Neuronal stem cell (in vitro differentiated cells): ENCODE measurements around the gene SEZ6L2.

Source experiments
- DNase-seq: peaks from one replicate; pipeline ENCODE4 v3.0.0-alpha.2; 2013; ENCODE audit warnings: low spot score
- H2AFZ ChIP-seq: one replicate; pipeline ENCODE4 v1.6.1; 2013; ENCODE audit warnings: mild to moderate bottlenecking, low read length, inconsistent platforms
- H2AK5ac ChIP-seq: 2 replicates; pipeline ENCODE4 v1.6.1; 2013; ENCODE audit warnings: low read depth, mild to moderate bottlenecking, inconsistent platforms, low read length, moderate library complexity, mixed read lengths
- H2BK120ac ChIP-seq: 2 replicates; pipeline ENCODE4 v1.6.1; 2013; ENCODE audit warnings: low read depth, mild to moderate bottlenecking, inconsistent platforms, low read length, moderate library complexity, mixed read lengths
- H2BK12ac ChIP-seq: one replicate; pipeline ENCODE4 v1.6.1; 2013; ENCODE audit warnings: low read length, inconsistent platforms
- H2BK15ac ChIP-seq: 2 replicates; pipeline ENCODE4 v1.6.1; 2013; ENCODE audit warnings: mild to moderate bottlenecking, low read length, inconsistent platforms, mixed read lengths
- H2BK5ac ChIP-seq: one replicate; pipeline ENCODE4 v1.6.1; 2013; ENCODE audit warnings: inconsistent platforms, mild to moderate bottlenecking, low read length, moderate library complexity
- H3K14ac ChIP-seq: one replicate; pipeline ENCODE4 v1.6.1; 2013; ENCODE audit warnings: low read length, inconsistent platforms
- H3K18ac ChIP-seq: 2 replicates; pipeline ENCODE4 v1.6.1; 2013; ENCODE audit warnings: low read length, inconsistent platforms
- H3K23ac ChIP-seq: 2 replicates; pipeline ENCODE4 v1.6.1; 2013; ENCODE audit warnings: low read depth, mild to moderate bottlenecking, mixed read lengths, low read length, inconsistent platforms; ENCODE audit not compliant: poor library complexity
- H3K27ac ChIP-seq: replicated peaks from 3 replicates; pipeline ENCODE4 v1.5.1; 2013; ENCODE audit warnings: low read length, inconsistent platforms
- H3K27me3 ChIP-seq, 3 experiments: 2 replicates each; pipeline ENCODE4 v1.6.1; 2013; ENCODE audit warnings: low read length in 3 of 3, mild to moderate bottlenecking in 2 of 3, inconsistent platforms in 1 of 3, low read depth in 1 of 3, mixed read lengths in 1 of 3, moderate library complexity in 1 of 3; ENCODE audit not compliant: control insufficient read depth in 3 of 3, insufficient read depth in 3 of 3
- H3K36me3 ChIP-seq, 2 donors: replicated peaks in 1 of 2; 2 replicates each; pipeline ENCODE4 v1.6.1; 2013; ENCODE audit warnings: low read length in 2 of 2; ENCODE audit not compliant: control insufficient read depth in 2 of 2, insufficient read depth in 2 of 2
- H3K4ac ChIP-seq: 2 replicates; pipeline ENCODE4 v1.6.1; 2013; ENCODE audit warnings: inconsistent platforms, mild to moderate bottlenecking, low read length, moderate library complexity
- H3K4me1 ChIP-seq, 2 donors: 1 replicate in 1 of 2; 2 replicates in 1 of 2; pipeline ENCODE4 v1.6.1; 2013; ENCODE audit warnings: low read length in 2 of 2, low read depth in 1 of 2; ENCODE audit not compliant: control insufficient read depth in 2 of 2, insufficient read depth in 1 of 2
- H3K4me2 ChIP-seq: one replicate; pipeline ENCODE4 v1.6.1; 2013; ENCODE audit warnings: mild to moderate bottlenecking, low read length, inconsistent platforms; ENCODE audit not compliant: insufficient read depth, poor library complexity, severe bottlenecking
- H3K4me3 ChIP-seq, 2 donors: 2 replicates each; pipeline ENCODE4 v1.5.1; 2013; ENCODE audit warnings: low read length in 2 of 2, mild to moderate bottlenecking in 2 of 2, inconsistent platforms in 1 of 2, moderate library complexity in 1 of 2
- H3K79me1 ChIP-seq: one replicate; pipeline ENCODE4 v1.6.1; 2013; ENCODE audit warnings: low read depth, mild to moderate bottlenecking, inconsistent platforms, low read length, moderate library complexity
- H3K9ac ChIP-seq: one replicate; pipeline ENCODE4 v1.6.1; 2013; ENCODE audit warnings: mild to moderate bottlenecking, low read depth, low read length, inconsistent platforms; ENCODE audit not compliant: poor library complexity
- H3K9me3 ChIP-seq, 2 donors: replicated peaks in 1 of 2; 2 replicates each; pipeline versions ENCODE3 to v1.6.1; 2013; ENCODE audit warnings: low read length in 2 of 2, mild to moderate bottlenecking in 2 of 2, inconsistent platforms in 1 of 2, low read depth in 1 of 2, mixed read lengths in 1 of 2, moderate library complexity in 1 of 2; ENCODE audit not compliant: control insufficient read depth in 2 of 2, insufficient read depth in 1 of 2
- H4K8ac ChIP-seq: one replicate; pipeline ENCODE4 v1.6.1; 2013; ENCODE audit warnings: low read depth, mild to moderate bottlenecking, inconsistent platforms, low read length, moderate library complexity
- H4K91ac ChIP-seq: one replicate; pipeline ENCODE4 v1.6.1; 2013; ENCODE audit warnings: low read length, low read depth, mild to moderate bottlenecking, inconsistent platforms; ENCODE audit not compliant: poor library complexity
- WGBS, 2 donors: extraction: QIAGEN DNeasy Blood & Tissue Kit; methylation state at CpG; one replicate each; pipeline ENCODE4 v1.1.7; 2013; ENCODE audit warnings: missing lambda C conversion rate in 2 of 2, mixed read lengths in 1 of 2; ENCODE audit not compliant: insufficient read length in 2 of 2, insufficient replicate concordance in 1 of 2; ENCODE audit errors: extremely low coverage in 2 of 2; 5-methylcytosine and 5-hydroxymethylcytosine counted together

The SEZ6L2 gene

GRCh38 chr16:29909391-29909790, 10.0 kb upstream of the SEZ6L2 start:
- H2BK12ac ChIP-seq: no peak overlapping the region
- no peak overlapping the region for H3K4me2 ChIP-seq
- no peak overlapping the region for H3K18ac ChIP-seq
- no peak overlapping the region for H2BK5ac ChIP-seq
- WGBS, 2 donors: no CpG with 5 or more reads among the region's 2 CpGs
- H3K27ac ChIP-seq: no peak overlapping the region
- no peak overlapping the region for H2AK5ac ChIP-seq
- H3K36me3 ChIP-seq: peaks cover 2 to 5% of the 10 kb centered on the region in 2 donors
- H3K4me1 ChIP-seq: peaks cover 0 to 4% of the 10 kb centered on the region in 2 donors
- DNase-seq: no peak
- H3K23ac ChIP-seq: no peak overlapping the region
- H3K79me1 ChIP-seq: peaks cover 1% of the 10 kb centered on the region
- H3K9me3 ChIP-seq: no peaks in the 10 kb centered on the region
- H2BK15ac ChIP-seq: no peak overlapping the region
- H3K4ac ChIP-seq: no peak overlapping the region
- H3K14ac ChIP-seq: no peak overlapping the region
- no peak overlapping the region for H4K8ac ChIP-seq
- H4K91ac ChIP-seq: no peak overlapping the region
- H3K9ac ChIP-seq: no peak overlapping the region
- no peak overlapping the region for H2AFZ ChIP-seq
- H3K4me3 ChIP-seq: no peak overlapping the region
- no peak overlapping the region for H2BK120ac ChIP-seq
- H3K27me3 ChIP-seq: no peaks in the 10 kb centered on the region

GRCh38 chr16:29908719-29909220, 9.4 kb upstream of the SEZ6L2 start:
- H3K9me3 ChIP-seq: no peaks in the 10 kb centered on the region
- H3K23ac ChIP-seq: no peak overlapping the region
- H2BK120ac ChIP-seq: no peak overlapping the region
- no peak overlapping the region for H2BK5ac ChIP-seq
- no peaks in the 10 kb centered on the region for H3K36me3 ChIP-seq
- no peak overlapping the region for H4K91ac ChIP-seq
- no peak overlapping the region for H3K4me3 ChIP-seq
- DNase-seq: no peak
- no peak overlapping the region for H2AFZ ChIP-seq
- no peak overlapping the region for H2AK5ac ChIP-seq
- H4K8ac ChIP-seq: no peak overlapping the region
- H3K27ac ChIP-seq: no peak overlapping the region
- H3K27me3 ChIP-seq: no peaks in the 10 kb centered on the region
- H3K9ac ChIP-seq: no peak overlapping the region
- H3K4me1 ChIP-seq: peaks cover 0 to 4% of the 10 kb centered on the region in 2 donors
- H3K4ac ChIP-seq: no peak overlapping the region
- no peak overlapping the region for H3K14ac ChIP-seq
- no CpG with 5 or more reads among the region's 2 CpGs for WGBS, 2 donors
- peaks cover 1% of the 10 kb centered on the region for H3K79me1 ChIP-seq
- no peak overlapping the region for H2BK15ac ChIP-seq
- no peak overlapping the region for H3K4me2 ChIP-seq
- H2BK12ac ChIP-seq: no peak overlapping the region
- no peak overlapping the region for H3K18ac ChIP-seq

DNA sequence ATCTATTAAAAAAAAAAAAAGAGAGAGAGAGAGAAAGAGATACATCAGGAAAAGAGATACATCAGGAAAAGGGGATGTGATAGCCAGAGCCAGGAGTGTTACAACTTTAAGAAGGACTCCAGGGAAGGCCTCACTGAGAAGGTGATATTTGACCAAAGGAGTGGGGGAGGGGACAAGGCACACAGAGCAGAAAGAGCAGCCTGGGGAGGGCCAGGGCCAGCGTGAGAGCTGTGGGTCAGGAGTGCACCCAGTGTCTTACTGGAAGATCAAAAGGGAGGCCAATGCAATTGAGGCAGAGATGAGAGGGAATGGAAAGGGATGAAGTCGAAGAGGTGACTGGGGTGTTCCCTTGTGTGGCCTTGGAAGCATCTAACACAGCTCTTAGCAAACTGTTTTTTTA, 8.6 kb upstream of the SEZ6L2 start:
- Histone ChIP-seq H2BK15ac (no peak overlapping the region), H2BK12ac (no peak overlapping the region), H3K9ac (peak overlapping the region; percentile 60), H3K79me1 (peaks cover 1% of the 10 kb centered on the region), H2AK5ac (no peak overlapping the region), H3K9me3 (no peaks in the 10 kb centered on the region), H3K4ac (no peak overlapping the region), H3K23ac (no peak overlapping the region), H2BK5ac (no peak overlapping the region), H3K4me3 (no peak overlapping the region), H3K36me3 (no peaks in the 10 kb centered on the region), H2BK120ac (no peak overlapping the region), H3K14ac (no peak overlapping the region), H3K4me1 (peaks cover 0 to 4% of the 10 kb centered on the region in 2 donors), H2AFZ (no peak overlapping the region), H4K91ac (no peak overlapping the region), H3K18ac (no peak overlapping the region), H3K27ac (no peak overlapping the region), H3K27me3 (no peaks in the 10 kb centered on the region), H3K4me2 (no peak overlapping the region), H4K8ac (no peak overlapping the region)
- DNase-seq: no peak
- no CpG with 5 or more reads among the region's 2 CpGs for WGBS, 2 donors

GRCh38 chr16:29906520-29907244, 7.3 kb upstream of the SEZ6L2 start:
- H3K14ac ChIP-seq: no peak overlapping the region
- peaks cover 1% of the 10 kb centered on the region for H3K79me1 ChIP-seq
- H3K4me3 ChIP-seq: no peak overlapping the region
- H3K23ac ChIP-seq: no peak overlapping the region
- no peak overlapping the region for H4K8ac ChIP-seq
- peak overlapping the region; percentile 57 for H3K18ac ChIP-seq
- no peak overlapping the region for H2AFZ ChIP-seq
- no peaks in the 10 kb centered on the region for H3K9me3 ChIP-seq
- no peaks in the 10 kb centered on the region for H3K4me1 ChIP-seq
- no peak overlapping the region for H3K4me2 ChIP-seq
- no peaks in the 10 kb centered on the region for H3K36me3 ChIP-seq
- peak overlapping the region; percentile 75 for H2AK5ac ChIP-seq
- no peak overlapping the region for H2BK5ac ChIP-seq
- no peak overlapping the region for H3K9ac ChIP-seq
- no peak overlapping the region for H3K27ac ChIP-seq
- H3K4ac ChIP-seq: no peak overlapping the region
- no peak overlapping the region for H4K91ac ChIP-seq
- DNase-seq: no peak
- no peak overlapping the region for H2BK15ac ChIP-seq
- H2BK120ac ChIP-seq: no peak overlapping the region
- WGBS, 2 donors: no CpG with 5 or more reads among the region's 23 CpGs
- peaks cover 0 to 3% (median 0%) of the 10 kb centered on the region in 3 experiments for H3K27me3 ChIP-seq
- H2BK12ac ChIP-seq: no peak overlapping the region
